Measurements from ENCODE around the gene ARFRP1. TPM values are rescaled to one million over a fixed set of nuclear protein-coding genes. Genes with fewer than 3 reads are reported as not detected.

Gene ARFRP1
- total RNA-seq, 1 experiment from 2014 or later: 65.4 TPM

GRCh38 chr20:63648895-63649589, 58.7 kb downstream of the ARFRP1 start:
- TF ChIP-seq CTCF (IDR thresholded peaks at IDR 0.05; ENCODE audit: unreplicated experiment): no peak
- ChIA-PET POLR2A (interaction anchor here (0.6 to 1.8 kb wide), 4 partner anchors 9 to 59 kb away, joined by 3 to 15 read pairs (median 4); partner anchors contain the start of genes ARFRP1, GMEB2, RTEL1 and ZGPAT), CTCF (no interaction called here)
- H3K27ac Mint-ChIP-seq (ENCODE audit: low read depth, unreplicated experiment): no peak overlapping the region
- BruUV-seq (replicated peaks): no TSS peak
- no peak for DNase-seq (ENCODE audit: unreplicated experiment)
- H3K4me1 Mint-ChIP-seq (ENCODE audit: insufficient read depth, unreplicated experiment): peaks cover 7% of the 10 kb centered on the region
- no peaks in the 10 kb centered on the region for H3K36me3 Mint-ChIP-seq (ENCODE audit: insufficient read depth, unreplicated experiment)
- intact Hi-C loops (cut with micrococcal nuclease): loop anchor here (10.0 kb wide), 1 partner anchor 114 kb away; the partner anchor contains the start of gene PTK6
- no peaks in the 10 kb centered on the region for H3K27me3 Mint-ChIP-seq (ENCODE audit: insufficient read depth, unreplicated experiment)
- H3K9me3 Mint-ChIP-seq (ENCODE audit: unreplicated experiment): no peaks in the 10 kb centered on the region
- H3K4me3 Mint-ChIP-seq (ENCODE audit: unreplicated experiment): no peak overlapping the region

Other genes with a start within 250 kb of the ARFRP1 start
- gene KCNQ2, start 235.3 kb downstream of the ARFRP1 start, total RNA-seq (2022): not detected in 2 replicates
- gene EEF1A2, start 208.9 kb downstream of the ARFRP1 start, total RNA-seq (2022): 3.3 and 9.9 TPM in 2 replicates
- 315 and 355 TPM in 2 replicates for gene PPDPF, start 187.2 kb downstream of the ARFRP1 start, total RNA-seq (2022)
- gene PTK6, start 170.6 kb downstream of the ARFRP1 start, total RNA-seq (2022): 3.8 and 4.4 TPM in 2 replicates
- gene SRMS, start 160.2 kb downstream of the ARFRP1 start, total RNA-seq (2022): 0.81 and 1.4 TPM in 2 replicates
- 2.4 and 3.9 TPM in 2 replicates for gene FNDC11, start 153.8 kb downstream of the ARFRP1 start, total RNA-seq (2022)
- 18.1 and 24.7 TPM in 2 replicates for gene HELZ2, start 133.7 kb downstream of the ARFRP1 start, total RNA-seq (2022)
- gene GMEB2, start 80.9 kb downstream of the ARFRP1 start, total RNA-seq (2022): 14.9 and 19.6 TPM in 2 replicates
- 1.7 and 5.3 TPM in 2 replicates for gene STMN3, start 54.6 kb downstream of the ARFRP1 start, total RNA-seq (2022)
- gene RTEL1, start 49.7 kb downstream of the ARFRP1 start, total RNA-seq (2022): 27.9 and 39.2 TPM in 2 replicates
- gene TNFRSF6B, start 11.3 kb downstream of the ARFRP1 start, total RNA-seq (2022): 12.3 and 24.4 TPM in 2 replicates
- 19.5 and 22.2 TPM in 2 replicates for gene ZGPAT, start 63 bp upstream of the ARFRP1 start, total RNA-seq (2022)
- 10.1 and 16.0 TPM in 2 replicates for gene LIME1, start 28.7 kb upstream of the ARFRP1 start, total RNA-seq (2022)
- gene SLC2A4RG, start 31.8 kb upstream of the ARFRP1 start, total RNA-seq (2022): 85.0 and 105 TPM in 2 replicates
- 0.63 and 0.71 TPM in 2 replicates for gene ZBTB46, start 123.3 kb upstream of the ARFRP1 start, total RNA-seq (2022)
- not detected in 2 replicates for gene ABHD16B, start 153.5 kb upstream of the ARFRP1 start, total RNA-seq (2022)
- 174 and 175 TPM in 2 replicates for gene TPD52L2, start 157.3 kb upstream of the ARFRP1 start, total RNA-seq (2022)
- gene DNAJC5, start 187.2 kb upstream of the ARFRP1 start, total RNA-seq (2022): 38.1 and 45.0 TPM in 2 replicates
- 38.6 and 43.7 TPM in 2 replicates for gene UCKL1, start 248.4 kb upstream of the ARFRP1 start, total RNA-seq (2022)

Measured in MCF 10A (cell line).